Colonic mucosa (tissue), 4 donors: ENCODE data around the gene SEMA5A. TPM values are rescaled to one million over a fixed set of nuclear protein-coding genes. Genes with fewer than 3 reads are reported as not detected.

ENCODE experiments used
- DNase-seq: peaks from one replicate; pipeline ENCODE4 v3.0.0-alpha.2; 2020
- H3K27ac ChIP-seq: fragments of 200-600 bp; one replicate; pipeline ENCODE4 v1.8.0; 2021
- H3K27me3 ChIP-seq: fragments of 200-600 bp; one replicate; pipeline ENCODE4 v1.8.0; 2021
- H3K36me3 ChIP-seq: fragments of 200-600 bp; one replicate; pipeline ENCODE4 v1.8.0; 2021
- H3K4me1 ChIP-seq: fragments of 200-600 bp; one replicate; pipeline ENCODE4 v1.8.0; 2021; ENCODE audit warnings: mild to moderate bottlenecking
- H3K4me3 ChIP-seq: fragments of 200-600 bp; one replicate; pipeline ENCODE4 v1.8.0; 2021
- H3K9ac ChIP-seq, 2 donors: one replicate each; pipeline ENCODE4 v1.7.0; 2013; ENCODE audit warnings: control low read depth in 2 of 2, low read depth in 2 of 2, low read length in 2 of 2
- H3K9me3 ChIP-seq: fragments of 200-600 bp; one replicate; pipeline ENCODE4 v1.8.0; 2021
- CTCF ChIP-seq: fragments of 200-600 bp; IDR thresholded peaks from one replicate; pipeline ENCODE4 v1.8.0; 2022; ENCODE audit warnings: antibody characterized with exemption, mild to moderate bottlenecking
- intact Hi-C: fragments of 100-400 bp; cut with DNase I; formaldehyde crosslinking; loops from one replicate; pipeline ENCODE4 v1.14.1; 2022
- total RNA-seq, 2 donors: library from RNA; stranded (reverse); fragmentation: NEBNext Ultra II Directional in 1 of 2; extraction: Animal tissue kit (Norgen Biotek cat#: 25700) in 1 of 2; gene quantifications; one replicate each; pipeline ENCODE4 v1.2.1, GENCODE V29; 2021
- donor health status: healthy.
- donor health status: DM: no; HTN: no; CAD: no.
- donor health status: DM: no; HTN: no; CAD: no.

SEMA5A gene
- total RNA-seq, 2 donors from 2014 or later, result 23.3 to 32.7 TPM

- intact Hi-C loops, result no loop called here
- no peaks in the 10 kb centered on the region for H3K4me1 ChIP-seq
- no peak overlapping the region for H3K9ac ChIP-seq
- no peaks in the 10 kb centered on the region for H3K27me3 ChIP-seq
- no peaks in the 10 kb centered on the region for H3K9me3 ChIP-seq
- DNase-seq, result no peak
- H3K36me3 ChIP-seq, result no peaks in the 10 kb centered on the region
- H3K27ac ChIP-seq, result no peak overlapping the region
- no peak overlapping the region for H3K4me3 ChIP-seq
- no peak for TF ChIP-seq CTCF
Observed at GRCh38 chr5:9037048-9037447, 508.8 kb downstream of the SEMA5A start.

- Histone ChIP-seq H3K9me3 (no peaks in the 10 kb centered on the region), H3K4me1 (no peaks in the 10 kb centered on the region), H3K27ac (no peak overlapping the region), H3K27me3 (no peaks in the 10 kb centered on the region), H3K36me3 (no peaks in the 10 kb centered on the region), H3K4me3 (no peak overlapping the region), H3K9ac (no peak overlapping the region)
- no peak for DNase-seq
- no peak for TF ChIP-seq CTCF
- intact Hi-C loops, result no loop called here
Observed at GRCh38 chr5:9035346-9035745, 510.5 kb downstream of the SEMA5A start.

- Histone ChIP-seq H3K9me3 (no peaks in the 10 kb centered on the region), H3K27me3 (no peaks in the 10 kb centered on the region), H3K27ac (no peak overlapping the region), H3K9ac (no peak overlapping the region), H3K36me3 (no peaks in the 10 kb centered on the region), H3K4me3 (no peak overlapping the region), H3K4me1 (no peaks in the 10 kb centered on the region)
- no peak for DNase-seq
- no peak for TF ChIP-seq CTCF
- intact Hi-C loops, result no loop called here
Observed at GRCh38 chr5:9034649-9035048, 511.2 kb downstream of the SEMA5A start.

- Histone ChIP-seq H3K27ac (no peak overlapping the region), H3K4me3 (no peak overlapping the region), H3K36me3 (no peaks in the 10 kb centered on the region), H3K9me3 (no peaks in the 10 kb centered on the region), H3K27me3 (no peaks in the 10 kb centered on the region), H3K9ac (no peak overlapping the region), H3K4me1 (no peaks in the 10 kb centered on the region)
- no peak for TF ChIP-seq CTCF
- no peak for DNase-seq
- intact Hi-C loops, result no loop called here
Observed at GRCh38 chr5:9033524-9033923, 512.4 kb downstream of the SEMA5A start.

GRCh38 chr5:9025942-9026341 lies 519.9 kb downstream of the SEMA5A start:
- no peaks in the 10 kb centered on the region for H3K4me1 ChIP-seq
- intact Hi-C loops, result no loop called here
- no peak for TF ChIP-seq CTCF
- DNase-seq, result no peak
- H3K27ac ChIP-seq, result no peak overlapping the region
- H3K9ac ChIP-seq, result no peak overlapping the region
- no peaks in the 10 kb centered on the region for H3K9me3 ChIP-seq
- no peaks in the 10 kb centered on the region for H3K27me3 ChIP-seq
- no peaks in the 10 kb centered on the region for H3K36me3 ChIP-seq
- no peak overlapping the region for H3K4me3 ChIP-seq

- no peaks in the 10 kb centered on the region for H3K9me3 ChIP-seq
- H3K27ac ChIP-seq, result no peak overlapping the region
- TF ChIP-seq CTCF, result no peak
- H3K4me1 ChIP-seq, result no peaks in the 10 kb centered on the region
- H3K27me3 ChIP-seq, result no peaks in the 10 kb centered on the region
- no peaks in the 10 kb centered on the region for H3K36me3 ChIP-seq
- intact Hi-C loops, result no loop called here
- H3K9ac ChIP-seq, result no peak overlapping the region
- H3K4me3 ChIP-seq, result no peak overlapping the region
- no peak for DNase-seq
Observed at GRCh38 chr5:9020996-9021395, 524.9 kb downstream of the SEMA5A start.
